SW 1271 (cell line): ENCODE measurements around the gene PPP1R12B.
"Not testable (repeated sequence)": the region's sequence is repeated elsewhere in the genome, so short reads cannot be mapped to it uniquely, and the experiment has no call there.

Experiments
- DNase-seq, 2 experiments: peaks; one replicate each; lab custom pipeline; 2025; lab: John Stamatoyannopoulos, UW

PPP1R12B gene

GRCh38 chr1:202614363-202615207 is 266.1 kb downstream of the PPP1R12B start:
- not testable (repeated sequence) for DNase-seq

GRCh38 chr1:202615208-202615500 is 266.7 kb downstream of the PPP1R12B start:
- not testable (repeated sequence) for DNase-seq

- peak in 1 of 2 experiments; percentile 46 for DNase-seq
Measured at GRCh38 chr1:202615501-202616354, 267.2 kb downstream of the PPP1R12B start.

GRCh38 chr1:202616355-202616915 is 267.9 kb downstream of the PPP1R12B start:
- no peak for DNase-seq

GRCh38 chr1:202619012-202619411 is 270.5 kb downstream of the PPP1R12B start:
- DNase-seq = not testable (repeated sequence)

- DNase-seq = no peak
Measured at GRCh38 chr1:202619505-202619904, 271.0 kb downstream of the PPP1R12B start.

GRCh38 chr1:202620036-202620435 is 271.5 kb downstream of the PPP1R12B start:
- DNase-seq = not testable (repeated sequence)

- DNase-seq = no peak
Measured at GRCh38 chr1:202621446-202621845, 272.9 kb downstream of the PPP1R12B start.

- DNase-seq = no peak
Measured at GRCh38 chr1:202622388-202622787, 273.9 kb downstream of the PPP1R12B start.

- DNase-seq = no peak
Measured at GRCh38 chr1:202623075-202623474, 274.6 kb downstream of the PPP1R12B start.

GRCh38 chr1:202623476-202623875 is 275.0 kb downstream of the PPP1R12B start:
- DNase-seq = not testable (repeated sequence)

GRCh38 chr1:202624088-202624780 is 275.7 kb downstream of the PPP1R12B start:
- DNase-seq = no peak

- DNase-seq = no peak
Measured at GRCh38 chr1:202624781-202625108, 276.2 kb downstream of the PPP1R12B start.

GRCh38 chr1:202625416-202626360 is 277.2 kb downstream of the PPP1R12B start:
- DNase-seq = peak; percentile 18 to 51

GRCh38 chr1:202627036-202627435 is 278.5 kb downstream of the PPP1R12B start:
- DNase-seq = not testable (repeated sequence)

- no peak for DNase-seq
Measured at GRCh38 chr1:202627841-202628565, 279.5 kb downstream of the PPP1R12B start.

- no peak for DNase-seq
Measured at GRCh38 chr1:202628646-202629215, 280.2 kb downstream of the PPP1R12B start.

GRCh38 chr1:202629257-202629811 is 280.8 kb downstream of the PPP1R12B start:
- DNase-seq = not testable (repeated sequence)

- not testable (repeated sequence) for DNase-seq
Measured at GRCh38 chr1:202630096-202630495, 281.6 kb downstream of the PPP1R12B start.

GRCh38 chr1:202630541-202630940 is 282.0 kb downstream of the PPP1R12B start:
- DNase-seq = no peak
